Natural killer cell (primary cell): ENCODE results near the gene TNPO2. TPM values are rescaled to one million over a fixed set of nuclear protein-coding genes. Genes with fewer than 3 reads are reported as not detected.
A peak's percentile ranks its signal among the peaks of the same experiment; 100 is the strongest.

Experiments used
- ATAC-seq, 3 donors: fragments of 150-1000 bp in 2 of 3; fragments of 200-7000 bp in 1 of 3; cut with Tn5 transposase; 1 replicate in 1 of 3; 2 replicates in 2 of 3; pipeline ENCODE4 v1.10.0; 2021; ENCODE audit warnings: mild to moderate bottlenecking in 2 of 3, moderate library complexity in 2 of 3
- DNase-seq, 2 donors: peaks; one replicate each; pipeline versions ENCODE4 v3.0.0 to v3.0.0-alpha.2; 2013 to 2021; ENCODE audit warnings: mixed read lengths in 1 of 2
- H3K27ac ChIP-seq: one replicate; pipeline ENCODE4 v1.5.1; 2013; ENCODE audit warnings: mild to moderate bottlenecking, low read length
- H3K27me3 ChIP-seq: one replicate; pipeline ENCODE4 v1.6.1; 2013; ENCODE audit warnings: low read length; ENCODE audit not compliant: control insufficient read depth, insufficient read depth
- H3K36me3 ChIP-seq: one replicate; pipeline ENCODE4 v1.6.1; 2013; ENCODE audit warnings: low read length; ENCODE audit not compliant: control insufficient read depth, insufficient read depth
- H3K4me1 ChIP-seq: one replicate; pipeline ENCODE4 v1.6.1; 2013; ENCODE audit warnings: low read length; ENCODE audit not compliant: control insufficient read depth, insufficient read depth
- H3K4me3 ChIP-seq: one replicate; pipeline ENCODE4 v1.5.1; 2013; ENCODE audit warnings: low read length
- H3K9me3 ChIP-seq: one replicate; pipeline ENCODE4 v1.6.1; 2013; ENCODE audit warnings: low read length; ENCODE audit not compliant: control insufficient read depth, insufficient read depth
- H3K27ac Mint-ChIP-seq, 2 donors: one replicate each; pipeline ENCODE4 v1.8.0; 2022; ENCODE audit warnings: mild to moderate bottlenecking in 2 of 2, mixed read lengths in 2 of 2, moderate library complexity in 1 of 2
- H3K27me3 Mint-ChIP-seq, 2 donors: one replicate each; pipeline ENCODE4 v1.8.0; 2022; ENCODE audit warnings: low read depth in 2 of 2, mixed read lengths in 2 of 2
- H3K36me3 Mint-ChIP-seq: one replicate; pipeline ENCODE4 v1.8.0; 2022; ENCODE audit warnings: mixed read lengths
- H3K4me1 Mint-ChIP-seq, 2 donors: one replicate each; pipeline ENCODE4 v1.8.0; 2022; ENCODE audit warnings: mixed read lengths in 2 of 2
- H3K4me3 Mint-ChIP-seq: one replicate; pipeline ENCODE4 v1.8.0; 2022; ENCODE audit warnings: mild to moderate bottlenecking, moderate library complexity, mixed read lengths
- H3K9me3 Mint-ChIP-seq, 2 donors: one replicate each; pipeline ENCODE4 v1.8.0; 2022; ENCODE audit warnings: mixed read lengths in 2 of 2
- CTCF ChIP-seq: fragments of 200-600 bp; IDR thresholded peaks from one replicate; pipeline ENCODE4 v1.8.0; 2022; ENCODE audit warnings: antibody characterized with exemption
- WGBS: methylation state at CpG from one replicate; pipeline ENCODE4 v1.1.7; 2013; ENCODE audit warnings: missing lambda C conversion rate; ENCODE audit not compliant: insufficient coverage; 5-methylcytosine and 5-hydroxymethylcytosine counted together
- intact Hi-C: fragments of 100-400 bp; cut with micrococcal nuclease; formaldehyde crosslinking; loops from one replicate; pipeline ENCODE4 v1.14.2; 2022
- total RNA-seq, 4 donors: library from RNA; stranded (reverse); fragments of 120-200 nt in 1 of 4; gene quantifications; one replicate each; pipeline versions ENCODE4 v1.2.3 to v1.2.4, GENCODE V29; 2013 to 2022

Gene TNPO2
- total RNA-seq, 3 donors from 2014 or later (not counting 1 experiment from before 2014, with no cell fraction given) = 56.8 to 66.6 (median 58.2) TPM

GRCh38 chr19:12676384-12676792 is 47.3 kb downstream of the TNPO2 start:
- H3K36me3 ChIP-seq = peaks cover 52% of the 10 kb centered on the region
- ATAC-seq (peak; percentile 50 to 64 (median 54)), DNase-seq (peak; percentile 78 to 89)
- peaks cover 17% of the 10 kb centered on the region for H3K4me1 ChIP-seq
- Mint-ChIP-seq H3K27ac (peak overlapping the region; percentile 60 to 70), H3K4me3 (no peak overlapping the region), H3K4me1 (peaks cover 29 to 44% of the 10 kb centered on the region in 2 donors), H3K27me3 (no peaks in the 10 kb centered on the region), H3K9me3 (no peaks in the 10 kb centered on the region), H3K36me3 (no peaks in the 10 kb centered on the region)
- H3K9me3 ChIP-seq = no peaks in the 10 kb centered on the region
- H3K27me3 ChIP-seq = no peaks in the 10 kb centered on the region
- H3K4me3 ChIP-seq = no peak overlapping the region
- WGBS = 33% methylated on average over 4 of the region's 4 CpGs
- no peak overlapping the region for H3K27ac ChIP-seq
- TF ChIP-seq CTCF = peak; percentile 81
- intact Hi-C loops = loop anchor here (10.0 kb wide), 1 partner anchor 118 kb away; the partner anchor contains the start of gene JUNB

DNA sequence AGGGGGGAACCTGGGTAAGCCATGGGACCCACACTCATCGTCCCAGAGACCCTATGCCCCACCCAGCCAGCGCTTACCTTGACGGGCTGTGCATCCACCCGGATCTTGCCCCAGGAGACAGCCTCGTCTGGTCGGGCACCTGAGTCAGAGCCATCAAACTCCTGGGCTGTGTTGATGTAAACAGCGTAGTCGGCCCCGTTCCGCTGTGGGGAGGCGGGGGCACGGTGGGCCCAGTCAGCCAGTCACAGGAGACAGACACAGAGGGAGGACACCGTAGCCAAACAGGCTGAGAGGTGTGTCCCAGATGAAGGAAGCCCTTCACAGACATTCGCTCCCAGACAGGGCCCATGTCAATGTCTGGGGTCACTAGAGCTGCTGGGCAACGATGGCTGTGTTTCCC is 47.8 kb downstream of the TNPO2 start:
- WGBS = 93% methylated on average over 15 of the region's 15 CpGs
- H3K9me3 ChIP-seq = no peaks in the 10 kb centered on the region
- peaks cover 12% of the 10 kb centered on the region for H3K4me1 ChIP-seq
- Mint-ChIP-seq H3K36me3 (no peaks in the 10 kb centered on the region), H3K4me3 (no peak overlapping the region), H3K4me1 (peaks cover 25 to 39% of the 10 kb centered on the region in 2 donors), H3K27me3 (no peaks in the 10 kb centered on the region), H3K9me3 (no peaks in the 10 kb centered on the region), H3K27ac (peak overlapping the region; percentile 60 to 70)
- peaks cover 52% of the 10 kb centered on the region for H3K36me3 ChIP-seq
- H3K27me3 ChIP-seq = no peaks in the 10 kb centered on the region
- H3K27ac ChIP-seq = no peak overlapping the region
- intact Hi-C loops = loop anchor here (10.0 kb wide), 1 partner anchor 119 kb away; the partner anchor contains the start of gene JUNB
- no peak overlapping the region for H3K4me3 ChIP-seq
- no peak for DNase-seq
- no peak for ATAC-seq
- no peak for TF ChIP-seq CTCF

- no peaks in the 10 kb centered on the region for H3K9me3 ChIP-seq
- no peaks in the 10 kb centered on the region for H3K27me3 Mint-ChIP-seq
- H3K27me3 ChIP-seq = no peaks in the 10 kb centered on the region
- H3K9me3 Mint-ChIP-seq = no peaks in the 10 kb centered on the region
- H3K4me3 Mint-ChIP-seq = no peak overlapping the region
- H3K4me1 Mint-ChIP-seq = peaks cover 25 to 41% of the 10 kb centered on the region in 2 donors
- peaks cover 12% of the 10 kb centered on the region for H3K4me1 ChIP-seq
- WGBS = 95% methylated on average over 10 of the region's 10 CpGs
- intact Hi-C loops = loop anchor here (10.0 kb wide), 1 partner anchor 119 kb away; the partner anchor contains the start of gene JUNB
- H3K4me3 ChIP-seq = no peak overlapping the region
- H3K36me3 ChIP-seq = peaks cover 52% of the 10 kb centered on the region
- H3K27ac Mint-ChIP-seq = no peak overlapping the region
- no peak overlapping the region for H3K27ac ChIP-seq
- DNase-seq (no peak), ATAC-seq (no peak)
- no peak for TF ChIP-seq CTCF
- H3K36me3 Mint-ChIP-seq = no peaks in the 10 kb centered on the region
Observed at GRCh38 chr19:12675399-12675798, 48.3 kb downstream of the TNPO2 start.

GRCh38 chr19:12672744-12673143 is 51.0 kb downstream of the TNPO2 start:
- H3K4me1 ChIP-seq = peaks cover 28% of the 10 kb centered on the region
- no peak overlapping the region for H3K4me3 Mint-ChIP-seq
- ATAC-seq (no peak), DNase-seq (no peak)
- H3K36me3 Mint-ChIP-seq = no peaks in the 10 kb centered on the region
- no peaks in the 10 kb centered on the region for H3K27me3 Mint-ChIP-seq
- no peaks in the 10 kb centered on the region for H3K9me3 ChIP-seq
- H3K27ac ChIP-seq = no peak overlapping the region
- H3K4me1 Mint-ChIP-seq = peaks cover 46 to 51% of the 10 kb centered on the region in 2 donors
- peaks cover 35% of the 10 kb centered on the region for H3K36me3 ChIP-seq
- peak overlapping the region; percentile 73 to 75 for H3K27ac Mint-ChIP-seq
- no peaks in the 10 kb centered on the region for H3K27me3 ChIP-seq
- H3K4me3 ChIP-seq = no peak overlapping the region
- no peak for TF ChIP-seq CTCF
- WGBS = 93% methylated on average over 8 of the region's 10 CpGs
- no peaks in the 10 kb centered on the region for H3K9me3 Mint-ChIP-seq
- intact Hi-C loops = loop anchor here (1.0 to 10.0 kb wide), 3 partner anchors 32 to 122 kb away; partner anchors contain the start of gene JUNB
